GM18951 (cell line): Measurements from ENCODE around the gene AGPAT2.
"Not testable (repeated sequence)": the region's sequence is repeated elsewhere in the genome, so short reads cannot be mapped to it uniquely, and the experiment has no call there.

Experiments
- POLR2A ChIP-seq: IDR thresholded peaks from 4 replicates; pipeline ENCODE4 v1.6.1; 2011; ENCODE audit warnings: mild to moderate bottlenecking; ENCODE audit not compliant: insufficient read length, insufficient read depth; ENCODE audit errors: extremely low read depth
- in situ Hi-C: fragments of 300-500 bp; cut with MboI; formaldehyde crosslinking; loops from one replicate; pipeline ENCODE4 v1.12.0; 2022; ENCODE audit warnings: low sequenced_read_pairs, mixed read lengths, inconsistent platforms; ENCODE audit not compliant: unreplicated experiment

Gene AGPAT2

DNA sequence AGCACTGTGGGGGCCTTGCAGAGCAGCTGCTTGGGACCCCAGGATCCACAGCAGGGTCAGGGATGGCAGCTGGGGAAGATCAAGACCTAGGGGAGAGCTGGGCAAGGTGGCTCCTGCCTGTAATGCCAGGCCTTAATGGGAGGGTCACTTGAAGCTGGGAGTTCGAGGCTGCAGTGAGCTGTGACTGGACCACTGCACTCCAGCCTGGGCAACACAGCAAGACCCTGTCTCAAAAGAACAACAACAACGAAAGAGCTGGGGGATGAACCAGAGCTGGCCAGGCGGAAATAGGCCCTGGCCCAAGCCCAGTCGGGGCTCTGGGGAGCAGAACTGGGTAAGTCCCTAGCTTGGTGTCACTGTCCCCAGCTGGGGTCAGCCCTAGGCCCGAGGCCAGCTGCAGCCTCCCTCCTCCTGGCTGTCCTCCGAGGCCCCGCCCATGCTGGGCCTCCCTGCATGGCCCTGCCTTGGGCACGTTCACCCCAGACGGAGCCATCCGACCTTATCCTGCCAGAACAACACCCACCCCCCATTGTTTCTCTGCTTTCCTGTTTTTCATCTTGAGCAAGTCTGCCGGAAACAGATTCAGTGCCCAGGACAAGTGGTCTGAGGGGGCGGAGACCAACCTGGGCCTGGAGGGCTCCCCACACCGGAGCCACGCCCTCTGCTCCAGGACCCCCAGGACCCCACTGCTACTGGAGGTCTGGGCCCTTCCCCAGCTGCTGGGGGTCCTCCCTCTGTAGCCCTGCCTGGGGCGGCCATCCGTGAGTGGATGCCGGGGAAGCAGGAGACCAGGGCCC is 27.0 kb upstream of the AGPAT2 start:
- in situ Hi-C loops: no loop called here
- no peak for TF ChIP-seq POLR2A

- TF ChIP-seq POLR2A: no peak
- in situ Hi-C loops: no loop called here
These were observed 26.3 kb upstream of the AGPAT2 start for GRCh38 chr9:136713550-136713949.

- TF ChIP-seq POLR2A: no peak
- in situ Hi-C loops: no loop called here
These were observed 25.7 kb upstream of the AGPAT2 start for GRCh38 chr9:136712690-136713544.

GRCh38 chr9:136711751-136712689 is 24.8 kb upstream of the AGPAT2 start, which contains the start of gene DIPK1B:
TSS of gene DIPK1B (plus strand) at chr9:136712572. CDS start at chr9:136712666, 94 bp downstream.
- no peak for TF ChIP-seq POLR2A
- in situ Hi-C loops: no loop called here

DNA sequence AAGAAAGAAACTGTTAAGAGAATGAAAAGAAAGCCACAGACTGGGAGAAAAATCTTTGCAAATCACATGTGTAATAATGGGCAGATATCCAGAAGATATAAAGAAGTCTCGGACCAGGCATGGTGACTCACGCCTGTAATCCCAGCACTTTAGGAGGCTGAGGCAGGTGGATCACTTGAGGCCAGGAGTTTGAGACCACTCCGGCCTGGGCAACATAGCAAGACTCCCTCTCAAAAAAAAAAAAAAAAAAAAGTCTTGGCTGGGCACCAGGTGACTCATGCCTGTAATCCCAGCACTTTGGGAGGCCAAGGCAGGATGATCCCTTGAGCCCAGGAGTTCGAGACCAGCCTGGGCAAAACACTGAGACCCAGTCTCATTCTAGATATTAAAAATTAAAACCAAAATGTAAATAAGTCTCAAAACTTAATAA is 24.0 kb upstream of the AGPAT2 start:
- in situ Hi-C loops: not testable (repeated sequence)

GRCh38 chr9:136710543-136710942 is 23.3 kb upstream of the AGPAT2 start:
- in situ Hi-C loops: no loop called here
- no peak for TF ChIP-seq POLR2A

DNA sequence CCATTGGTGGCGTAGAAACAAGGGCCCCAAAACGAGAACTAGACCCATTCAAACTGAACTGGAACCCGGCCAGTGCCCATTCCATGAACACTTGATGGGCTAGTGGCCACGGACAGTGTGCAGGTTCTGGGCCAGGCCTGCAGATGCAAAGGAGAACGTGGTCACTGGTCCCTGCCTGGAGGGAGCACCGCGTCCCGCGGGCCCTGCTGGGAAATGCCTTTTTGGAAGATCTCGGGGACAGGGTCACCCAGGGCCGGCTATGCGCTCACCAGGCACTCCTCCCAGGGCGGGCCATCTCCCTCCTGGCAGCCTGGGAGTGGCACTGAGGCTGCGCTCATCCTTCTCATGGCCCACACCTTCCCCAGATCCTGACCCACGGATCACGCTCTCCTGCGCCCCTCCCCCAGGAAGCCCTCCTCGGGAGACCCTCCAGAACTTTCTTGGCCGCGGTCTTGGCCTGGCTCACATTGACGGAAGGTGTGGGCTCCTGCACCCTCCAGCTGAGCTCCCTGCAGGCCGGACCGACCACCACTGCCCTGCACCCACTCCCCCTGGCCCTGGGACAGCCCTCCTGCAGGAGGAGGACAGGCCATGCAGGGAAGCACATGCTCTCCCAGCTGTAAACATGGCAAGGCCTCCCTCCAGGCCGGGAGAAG is 22.3 kb upstream of the AGPAT2 start:
- in situ Hi-C loops: no loop called here
- TF ChIP-seq POLR2A: no peak

GRCh38 chr9:136707849-136708517 is 20.7 kb upstream of the AGPAT2 start:
- TF ChIP-seq POLR2A: no peak

GRCh38 chr9:136707011-136707410 is 19.8 kb upstream of the AGPAT2 start:
- in situ Hi-C loops: no loop called here
- no peak for TF ChIP-seq POLR2A

More at GRCh38 chr9:136707849-136708517, 20.7 kb upstream of the AGPAT2 start:
- in situ Hi-C loops: no loop called here

DNA sequence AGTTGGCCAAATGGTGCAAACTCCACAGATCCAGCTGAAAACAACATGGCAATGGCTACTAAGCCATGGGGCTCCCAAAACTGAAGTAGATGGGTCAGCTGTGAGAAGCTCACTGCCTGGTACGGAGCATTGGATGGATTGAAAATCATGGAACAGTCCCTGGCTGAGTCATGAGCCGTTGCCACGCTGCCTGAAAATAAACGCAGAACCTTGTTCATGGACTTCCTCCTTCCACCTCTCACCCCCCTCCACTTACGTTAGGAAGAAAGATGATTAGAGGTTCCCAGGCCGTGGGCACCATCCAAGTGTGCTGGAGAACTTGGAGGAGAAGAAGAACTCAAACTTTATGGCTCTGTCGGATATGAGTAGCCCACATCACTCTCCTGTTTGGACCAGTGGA is 18.3 kb upstream of the AGPAT2 start:
- in situ Hi-C loops: no loop called here

GRCh38 chr9:136704741-136705140 is 17.5 kb upstream of the AGPAT2 start:
- in situ Hi-C loops: not testable (repeated sequence)

More for the DNA sequence above, 18.3 kb upstream of the AGPAT2 start:
- TF ChIP-seq POLR2A: no peak

DNA sequence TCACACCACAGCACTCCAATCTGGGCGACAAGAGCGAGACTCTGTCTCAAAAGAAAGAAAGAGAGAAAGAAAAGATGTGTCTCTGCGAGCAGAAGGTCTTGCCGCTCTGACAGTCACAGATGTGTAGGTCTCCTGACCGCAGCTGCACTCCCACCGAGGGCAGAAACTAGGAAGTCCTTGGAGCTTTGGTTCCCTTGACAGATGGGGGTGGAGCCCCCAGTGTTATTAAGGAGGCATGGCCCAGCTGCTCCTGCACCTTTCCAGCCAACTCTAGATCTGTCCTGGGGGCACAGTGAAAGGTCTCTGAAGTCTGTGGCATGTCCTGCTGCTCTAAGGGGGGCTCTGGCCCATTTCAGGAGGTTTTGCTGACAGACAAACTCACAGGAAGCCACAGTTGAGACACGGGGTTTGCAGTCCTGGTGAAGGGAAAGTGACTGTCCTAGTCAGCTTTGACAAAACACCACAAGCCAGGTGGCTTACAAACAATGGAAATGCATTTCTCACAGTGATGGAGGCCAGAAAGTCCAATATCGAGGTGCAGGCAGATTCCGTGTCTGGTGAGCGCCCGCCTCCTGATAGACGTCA is 16.1 kb upstream of the AGPAT2 start:
- no peak for TF ChIP-seq POLR2A
- in situ Hi-C loops: no loop called here
